CMK (cell line): ENCODE data around the gene UBA5.

ENCODE experiments used
- DNase-seq: peaks from one replicate; pipeline ENCODE4 v3.0.0-alpha.2; 2010; ENCODE audit warnings: low read depth

Gene UBA5

GRCh38 chr3:132720228-132720627 is 60.1 kb downstream of the UBA5 start:
- no peak for DNase-seq

GRCh38 chr3:132721479-132722164 is 61.5 kb downstream of the UBA5 start:
- DNase-seq: no peak

- peak; percentile 89 for DNase-seq
These were observed 62.3 kb downstream of the UBA5 start, which contains the start of gene NPHP3 for GRCh38 chr3:132722165-132723023. NPHP3 (minus strand) TSS chr3:132722409; CDS start chr3:132722355, 54 bp downstream.

GRCh38 chr3:132723024-132723950 is 63.2 kb downstream of the UBA5 start:
- no peak for DNase-seq

GRCh38 chr3:132726341-132726823 is 66.3 kb downstream of the UBA5 start:
- no peak for DNase-seq
